ENCODE measurements around the gene ADGRV1. TPM values are rescaled to one million over a fixed set of nuclear protein-coding genes. Genes with fewer than 3 reads are reported as not detected.

The ADGRV1 gene
- polyA plus RNA-seq, 2 of the 4 experiments (the other 2 are of a cell fraction), result 0.70 to 3.7 TPM

DNA sequence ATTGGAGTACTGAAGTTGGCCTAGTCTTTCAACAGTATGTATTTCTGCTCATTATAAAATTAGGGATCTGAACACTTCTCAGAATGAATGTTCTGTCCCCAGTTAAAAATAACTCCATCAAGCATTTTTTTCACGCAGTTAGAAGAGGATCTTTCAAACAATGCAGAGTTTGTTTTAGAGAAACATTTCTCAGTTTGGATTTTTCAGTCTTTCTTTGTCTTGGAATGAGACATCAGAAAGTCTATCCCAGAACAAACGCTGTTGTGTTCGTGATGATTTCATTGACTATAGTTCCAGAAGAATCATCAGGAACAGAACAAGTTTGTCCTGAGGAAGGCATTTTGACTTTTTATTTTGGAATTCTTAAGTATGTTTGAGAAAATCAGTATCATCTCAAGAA lies 605.8 kb downstream of the ADGRV1 start:
- ATAC-seq (no peak), DNase-seq (ENCODE audit: low read depth in 1 of 2, low spot score in 1 of 2) (no peak), FAIRE-seq (no peak)
- ChIA-PET CTCF (no interaction called here), POLR2A (no interaction called here)
- TF ChIP-seq TFCP2L1 (CRISPR knock-in tag; IDR thresholded peaks at IDR 0.05), result no peak
- H3K4me1 ChIP-seq, result peaks cover 30% of the 10 kb centered on the region
- WGBS (ENCODE audit: missing lambda C conversion rate), result 80% methylated on average over 3 of the region's 3 CpGs
- peak overlapping the region in 1 of 2 experiments; percentile 4; a peak in 1 of 6 replicates for H3K27ac ChIP-seq
- H3K9me3 ChIP-seq, result no peaks in the 10 kb centered on the region
- no peak overlapping the region for H3K4me2 ChIP-seq
- H3K4me3 ChIP-seq, result no peak overlapping the region

GRCh38 chr5:91166059-91166807 lies 607.6 kb downstream of the ADGRV1 start:
- no peak for DNase-seq (ENCODE audit: low read depth in 1 of 2, low spot score in 1 of 2)
- ChIA-PET POLR2A (no interaction called here), CTCF (no interaction called here)
- H3K27ac ChIP-seq, result no peak overlapping the region
- no peaks in the 10 kb centered on the region for H3K9me3 ChIP-seq
- no peak for ATAC-seq
- H3K4me2 ChIP-seq, result 0 out of 3 replicates have a peak overlapping the region, but pooled peaks have one; percentile 6
- H3K4me1 ChIP-seq, result peaks cover 30% of the 10 kb centered on the region
- 66% methylated on average over 3 of the region's 3 CpGs for WGBS (ENCODE audit: missing lambda C conversion rate)
- TF ChIP-seq RFX5 (IDR thresholded peaks at IDR 0.05) (no peak), ZFP36 (IDR thresholded peaks at IDR 0.05; ENCODE audit: borderline replicate concordance, partially characterized antibody) (no peak), ZNF302 (CRISPR knock-in tag; IDR thresholded peaks at IDR 0.05) (no peak), MYC (IDR thresholded peaks at IDR 0.05; ENCODE audit: borderline replicate concordance, low read length) (no peak), HDAC2 (IDR thresholded peaks at IDR 0.05) (no peak)
- no peak for FAIRE-seq
- no peak overlapping the region for H3K4me3 ChIP-seq

DNA sequence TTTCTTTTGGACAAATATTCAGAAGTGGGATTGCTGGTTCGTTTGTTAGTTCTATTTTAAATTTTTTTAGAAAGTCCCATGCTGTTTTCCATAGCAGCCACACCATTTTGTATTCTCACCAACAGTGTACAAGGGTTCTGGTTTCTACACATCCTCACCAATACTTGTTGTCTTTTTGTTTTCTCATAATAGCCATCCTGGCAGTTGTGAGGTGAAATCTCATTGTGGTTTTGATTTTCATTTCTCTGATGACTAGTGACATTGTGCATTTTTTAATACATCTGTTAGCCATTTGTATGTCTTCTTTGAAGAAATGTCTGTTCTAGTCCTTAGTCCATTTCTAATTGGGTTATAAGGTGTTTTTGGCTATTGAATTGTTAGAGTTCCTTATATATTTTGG lies 610.3 kb downstream of the ADGRV1 start:
- Histone ChIP-seq H3K27ac (no peak overlapping the region), H3K4me2 (no peak overlapping the region), H3K4me1 (peaks cover 9% of the 10 kb centered on the region; the same call in 2 of the 3 replicates), H3K9me3 (no peaks in the 10 kb centered on the region), H3K4me3 (no peak overlapping the region)
- no peak for TF ChIP-seq NR3C1 (IDR thresholded peaks at IDR 0.05)
- no peak for TF ChIP-seq RARB (CRISPR knock-in tag; IDR thresholded peaks at IDR 0.05)
- no peak for TF ChIP-seq MYC (IDR thresholded peaks at IDR 0.05; ENCODE audit: borderline replicate concordance, low read length)
- no peak for TF ChIP-seq CEBPB (IDR thresholded peaks at IDR 0.05)
- no peak for TF ChIP-seq CBX8 (IDR thresholded peaks at IDR 0.05)
- TF ChIP-seq POLR2AphosphoS2 (conservative IDR thresholded peaks at IDR 0.05; ENCODE audit: low read length), result no peak
- TF ChIP-seq ZC3H11A (IDR thresholded peaks at IDR 0.05), result no peak
- no peak for TF ChIP-seq POLR2A (IDR thresholded peaks at IDR 0.05; ENCODE audit: low read length)
- TF ChIP-seq CHD4 (IDR thresholded peaks at IDR 0.05; ENCODE audit: borderline replicate concordance), result no peak
- TF ChIP-seq ESRRA (IDR thresholded peaks at IDR 0.05; ENCODE audit: borderline replicate concordance, low read length), result no peak
- TF ChIP-seq, protein P1, sequence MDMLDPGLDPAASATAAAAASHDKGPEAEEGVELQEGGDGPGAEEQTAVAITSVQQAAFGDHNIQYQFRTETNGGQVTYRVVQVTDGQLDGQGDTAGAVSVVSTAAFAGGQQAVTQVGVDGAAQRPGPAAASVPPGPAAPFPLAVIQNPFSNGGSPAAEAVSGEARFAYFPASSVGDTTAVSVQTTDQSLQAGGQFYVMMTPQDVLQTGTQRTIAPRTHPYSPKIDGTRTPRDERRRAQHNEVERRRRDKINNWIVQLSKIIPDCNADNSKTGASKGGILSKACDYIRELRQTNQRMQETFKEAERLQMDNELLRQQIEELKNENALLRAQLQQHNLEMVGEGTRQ (IDR thresholded peaks at IDR 0.05), result no peak
- TF ChIP-seq RAD21 (conservative IDR thresholded peaks at IDR 0.05 in 1 of 2, IDR thresholded peaks at IDR 0.05 in 1 of 2), result no peak
- no peak for TF ChIP-seq MAX (IDR thresholded peaks at IDR 0.05)
- TF ChIP-seq, protein P2, sequence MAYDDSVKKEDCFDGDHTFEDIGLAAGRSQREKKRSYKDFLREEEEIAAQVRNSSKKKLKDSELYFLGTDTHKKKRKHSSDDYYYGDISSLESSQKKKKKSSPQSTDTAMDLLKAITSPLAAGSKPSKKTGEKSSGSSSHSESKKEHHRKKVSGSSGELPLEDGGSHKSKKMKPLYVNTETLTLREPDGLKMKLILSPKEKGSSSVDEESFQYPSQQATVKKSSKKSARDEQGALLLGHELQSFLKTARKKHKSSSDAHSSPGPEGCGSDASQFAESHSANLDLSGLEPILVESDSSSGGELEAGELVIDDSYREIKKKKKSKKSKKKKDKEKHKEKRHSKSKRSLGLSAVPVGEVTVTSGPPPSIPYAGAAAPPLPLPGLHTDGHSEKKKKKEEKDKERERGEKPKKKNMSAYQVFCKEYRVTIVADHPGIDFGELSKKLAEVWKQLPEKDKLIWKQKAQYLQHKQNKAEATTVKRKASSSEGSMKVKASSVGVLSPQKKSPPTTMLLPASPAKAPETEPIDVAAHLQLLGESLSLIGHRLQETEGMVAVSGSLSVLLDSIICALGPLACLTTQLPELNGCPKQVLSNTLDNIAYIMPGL (CRISPR knock-in tag; IDR thresholded peaks at IDR 0.05; ENCODE audit: borderline replicate concordance), result no peak
- TF ChIP-seq RFX5 (IDR thresholded peaks at IDR 0.05), result no peak
- TF ChIP-seq ZSCAN20 (CRISPR knock-in tag; IDR thresholded peaks at IDR 0.05), result no peak
- no peak for TF ChIP-seq RNF2 (IDR thresholded peaks at IDR 0.05; ENCODE audit: borderline replicate concordance, low read depth)
- no peak for TF ChIP-seq E2F6 (IDR thresholded peaks at IDR 0.05; ENCODE audit: borderline replicate concordance, low read depth)
- no peak for TF ChIP-seq CBX2 (IDR thresholded peaks at IDR 0.05; ENCODE audit: borderline replicate concordance, low read depth)
- DNase-seq (ENCODE audit: low read depth in 1 of 2, low spot score in 1 of 2) (no peak), FAIRE-seq (peak; percentile 84), ATAC-seq (no peak)
- CTCF ChIA-PET, result no interaction called here
- WGBS (ENCODE audit: missing lambda C conversion rate), result 47% methylated on average over 1 of the region's 1 CpG
- POLR2A ChIA-PET, result no interaction called here
